ENCODE data around the gene ZBTB5. TPM values are rescaled to one million over a fixed set of nuclear protein-coding genes. Genes with fewer than 3 reads are reported as not detected.

Gene ZBTB5
- total RNA-seq, 4 donors from 2014 or later, result 9.1 to 15.1 (median 12.8) TPM

- DNase-seq, result peak in 1 of 3 donors; percentile 30
- TF ChIP-seq POLR2A (IDR thresholded peaks at IDR 0.05) (no peak), CTCF (IDR thresholded peaks at IDR 0.05) (no peak)
- H3K27ac ChIP-seq, result peak overlapping the region; percentile 80 to 89 (median 84)
- H3K4me1 ChIP-seq, result peaks cover 0 to 26% (median 11%) of the 10 kb centered on the region in 4 donors
- H3K36me3 ChIP-seq, result peaks cover 0 to 12% (median 0%) of the 10 kb centered on the region in 3 donors
- H3K4me3 ChIP-seq, result peak overlapping the region; percentile 72 to 98 (median 86)
- no peaks in the 10 kb centered on the region for H3K9me3 ChIP-seq
- no peaks in the 10 kb centered on the region for H3K27me3 ChIP-seq
Measured at GRCh38 chr9:37421914-37422288, 43.3 kb downstream of the ZBTB5 start.

- DNase-seq, result no peak
- TF ChIP-seq CTCF (IDR thresholded peaks at IDR 0.05) (no peak), POLR2A (IDR thresholded peaks at IDR 0.05) (no peak)
- H3K4me1 ChIP-seq, result peaks cover 0 to 26% (median 11%) of the 10 kb centered on the region in 4 donors
- no peak overlapping the region for H3K27ac ChIP-seq
- H3K4me3 ChIP-seq, result no peak overlapping the region
- no peaks in the 10 kb centered on the region for H3K36me3 ChIP-seq
- H3K27me3 ChIP-seq, result no peaks in the 10 kb centered on the region
- H3K9me3 ChIP-seq, result no peaks in the 10 kb centered on the region
Measured at GRCh38 chr9:37420271-37421215, 44.7 kb downstream of the ZBTB5 start.

GRCh38 chr9:37419204-37419603, 46.0 kb downstream of the ZBTB5 start:
- Histone ChIP-seq H3K36me3 (no peaks in the 10 kb centered on the region), H3K4me1 (peaks cover 0 to 17% (median 13%) of the 10 kb centered on the region in 4 donors), H3K27me3 (no peaks in the 10 kb centered on the region), H3K27ac (no peak overlapping the region), H3K4me3 (no peak overlapping the region), H3K9me3 (no peaks in the 10 kb centered on the region)
- TF ChIP-seq POLR2A (IDR thresholded peaks at IDR 0.05), result no peak
- no peak for TF ChIP-seq CTCF (IDR thresholded peaks at IDR 0.05)
- no peak for DNase-seq

- no peak overlapping the region for H3K27ac ChIP-seq
Measured at GRCh38 chr9:37417857-37418618, 47.2 kb downstream of the ZBTB5 start.

More at GRCh38 chr9:37417857-37418618, 47.2 kb downstream of the ZBTB5 start:
- no peaks in the 10 kb centered on the region for H3K9me3 ChIP-seq
- H3K36me3 ChIP-seq, result no peaks in the 10 kb centered on the region
- no peak for DNase-seq
- H3K4me3 ChIP-seq, result no peak overlapping the region
- peaks cover 0 to 6% (median 5%) of the 10 kb centered on the region in 4 donors for H3K4me1 ChIP-seq
- H3K27me3 ChIP-seq, result no peaks in the 10 kb centered on the region
- TF ChIP-seq CTCF (IDR thresholded peaks at IDR 0.05), result no peak
- no peak for TF ChIP-seq POLR2A (IDR thresholded peaks at IDR 0.05)

Data from Peyer's patch (tissue), 4 donors.